ENCODE measurements around the gene KRTAP10-1.

KRTAP10-1 gene

GRCh38 chr21:44516828-44517174, 23.2 kb downstream of the KRTAP10-1 start:
- DNase-seq = no peak

GRCh38 chr21:44516342-44516741, 23.7 kb downstream of the KRTAP10-1 start:
- no peak for DNase-seq

GRCh38 chr21:44515359-44516165, 24.4 kb downstream of the KRTAP10-1 start:
- DNase-seq = no peak

- no peak for DNase-seq
Measured at GRCh38 chr21:44514746-44515358, 25.1 kb downstream of the KRTAP10-1 start.

- DNase-seq = no peak
Measured at GRCh38 chr21:44514218-44514520, 25.8 kb downstream of the KRTAP10-1 start.

- no peak for DNase-seq
Measured at GRCh38 chr21:44513389-44514217, 26.4 kb downstream of the KRTAP10-1 start.

GRCh38 chr21:44512496-44513388, 27.3 kb downstream of the KRTAP10-1 start:
- DNase-seq = no peak

GRCh38 chr21:44511938-44512275, 28.1 kb downstream of the KRTAP10-1 start:
- DNase-seq = no peak

- no peak for DNase-seq
Measured at GRCh38 chr21:44511219-44511937, 28.6 kb downstream of the KRTAP10-1 start.

GRCh38 chr21:44510508-44511218, 29.3 kb downstream of the KRTAP10-1 start:
- DNase-seq = peak in 5 of 56 donors; percentile 10 to 41 (median 17)

GRCh38 chr21:44510109-44510507, 29.9 kb downstream of the KRTAP10-1 start:
- no peak for DNase-seq

GRCh38 chr21:44509539-44509938, 30.5 kb downstream of the KRTAP10-1 start:
- DNase-seq = peak in 7 of 56 donors; percentile 4 to 56 (median 17)

- no peak for DNase-seq
Measured at GRCh38 chr21:44508711-44509445, 31.1 kb downstream of the KRTAP10-1 start.

- DNase-seq = no peak
Measured at GRCh38 chr21:44508426-44508710, 31.6 kb downstream of the KRTAP10-1 start.

- DNase-seq = no peak
Measured at GRCh38 chr21:44507673-44508425, 32.1 kb downstream of the KRTAP10-1 start.

GRCh38 chr21:44506279-44507255, 33.4 kb downstream of the KRTAP10-1 start:
- no peak for DNase-seq

GRCh38 chr21:44505673-44506278, 34.2 kb downstream of the KRTAP10-1 start:
- no peak for DNase-seq
